SK-N-SH treated with all-trans-retinoic acid at 6 μM for 48 hours (cell line): ENCODE data around the gene IFNB1.

Source experiments
- ATAC-seq: fragments of 200-7000 bp; cut with Tn5 transposase; 3 replicates; pipeline ENCODE4 v1.9.1; 2020; ENCODE audit warnings: mild to moderate bottlenecking, moderate library complexity
- ARNTL ChIP-seq: fragments of 450-650 bp; formaldehyde crosslinking; IDR thresholded peaks from 2 replicates; pipeline ENCODE4 v1.5.0; 2020; ENCODE audit warnings: low read depth, mild to moderate bottlenecking, moderate library complexity, borderline replicate concordance
- CSDC2 ChIP-seq: fragments of 250-450 bp; sonication (Bioruptor Pico); IDR thresholded peaks from 2 replicates; pipeline ENCODE4 v1.5.0; 2020; ENCODE audit warnings: mild to moderate bottlenecking, moderate library complexity
- CSRNP3 ChIP-seq: fragments of 250-450 bp; sonication (Bioruptor Pico); IDR thresholded peaks from 2 replicates; pipeline ENCODE4 v1.5.1; 2021; ENCODE audit warnings: mild to moderate bottlenecking, moderate library complexity
- ESRRG ChIP-seq: fragments of 250-450 bp; sonication (Bioruptor Pico); IDR thresholded peaks from 2 replicates; pipeline ENCODE4 v1.6.1; 2021; ENCODE audit warnings: mild to moderate bottlenecking
- GLIS3 ChIP-seq: fragments of 250-450 bp; sonication (Bioruptor Pico); IDR thresholded peaks from 2 replicates; pipeline ENCODE4 v1.5.0; 2020; ENCODE audit warnings: mild to moderate bottlenecking, moderate library complexity
- ISL1 ChIP-seq: fragments of 250-450 bp; sonication (Bioruptor Pico); IDR thresholded peaks from 2 replicates; pipeline ENCODE4 v2.1.2; 2022; ENCODE audit warnings: mild to moderate bottlenecking, moderate library complexity
- OSR1 ChIP-seq: fragments of 250-450 bp; sonication (Bioruptor Pico); IDR thresholded peaks from 2 replicates; pipeline ENCODE4 v1.8.0; 2022; ENCODE audit warnings: moderate library complexity, mild to moderate bottlenecking, inconsistent platforms
- PATZ1 ChIP-seq: fragments of 250-450 bp; sonication (Bioruptor Pico); IDR thresholded peaks from 2 replicates; pipeline ENCODE4 v1.8.0; 2020; ENCODE audit warnings: mild to moderate bottlenecking, moderate library complexity, borderline replicate concordance
- PPARA ChIP-seq: fragments of 250-450 bp; sonication (Bioruptor Pico); IDR thresholded peaks from 2 replicates; pipeline ENCODE4 v1.5.0; 2020; ENCODE audit warnings: mild to moderate bottlenecking, borderline replicate concordance
- RARB ChIP-seq: fragments of 250-450 bp; sonication (Bioruptor Pico); IDR thresholded peaks from 2 replicates; pipeline ENCODE4 v1.8.0; 2021; ENCODE audit warnings: mild to moderate bottlenecking, moderate library complexity
- TCF4 ChIP-seq: fragments of 250-450 bp; sonication (Bioruptor Pico); IDR thresholded peaks from 2 replicates; pipeline ENCODE4 v1.8.0; 2021; ENCODE audit warnings: mild to moderate bottlenecking, moderate library complexity, borderline replicate concordance
- TOX ChIP-seq: fragments of 250-450 bp; sonication (Bioruptor Pico); IDR thresholded peaks from 2 replicates; pipeline ENCODE4 v1.8.0; 2021; ENCODE audit warnings: mild to moderate bottlenecking, moderate library complexity, borderline replicate concordance
- TSHZ2 ChIP-seq: fragments of 250-450 bp; sonication (Bioruptor Pico); IDR thresholded peaks from 2 replicates; pipeline ENCODE4 v1.5.0; 2020; ENCODE audit warnings: mild to moderate bottlenecking, moderate library complexity
- ZC3H10 ChIP-seq: fragments of 250-450 bp; sonication (Bioruptor Pico); IDR thresholded peaks from 2 replicates; pipeline ENCODE4 v1.5.1; 2021; ENCODE audit warnings: mild to moderate bottlenecking, moderate library complexity
- ZFP3 ChIP-seq: fragments of 250-450 bp; sonication (Bioruptor Pico); IDR thresholded peaks from 2 replicates; pipeline ENCODE4 v1.5.0; 2020; ENCODE audit warnings: mild to moderate bottlenecking, moderate library complexity
- ZFP30 ChIP-seq: fragments of 450-650 bp; formaldehyde crosslinking; IDR thresholded peaks from 2 replicates; pipeline ENCODE4 v1.5.0; 2022; ENCODE audit warnings: mild to moderate bottlenecking, moderate library complexity
- ZNF565 ChIP-seq: fragments of 450-650 bp; formaldehyde crosslinking; conservative IDR thresholded peaks from 2 replicates; pipeline ENCODE4 v1.5.0; 2020; ENCODE audit warnings: low read depth, mild to moderate bottlenecking, moderate library complexity
- ZNF70 ChIP-seq: fragments of 450-650 bp; formaldehyde crosslinking; IDR thresholded peaks from 2 replicates; pipeline ENCODE4 v1.5.0; 2020; ENCODE audit warnings: mild to moderate bottlenecking, moderate library complexity
- ZNF8 ChIP-seq: fragments of 450-650 bp; formaldehyde crosslinking; IDR thresholded peaks from 2 replicates; pipeline ENCODE4 v1.5.0; 2020; ENCODE audit warnings: mild to moderate bottlenecking, moderate library complexity
- TF ChIP-seq, protein P1 (sequence below): fragments of 250-450 bp; sonication (Bioruptor Pico); IDR thresholded peaks from 2 replicates; pipeline ENCODE4 v1.5.1; 2020; ENCODE audit warnings: low read depth, mild to moderate bottlenecking, moderate library complexity
- TF ChIP-seq, protein P2 (sequence below): fragments of 250-450 bp; sonication (Bioruptor Pico); IDR thresholded peaks from 2 replicates; pipeline ENCODE4 v1.8.0; 2021; ENCODE audit warnings: low read depth, mild to moderate bottlenecking, moderate library complexity, borderline replicate concordance

Gene IFNB1

DNA sequence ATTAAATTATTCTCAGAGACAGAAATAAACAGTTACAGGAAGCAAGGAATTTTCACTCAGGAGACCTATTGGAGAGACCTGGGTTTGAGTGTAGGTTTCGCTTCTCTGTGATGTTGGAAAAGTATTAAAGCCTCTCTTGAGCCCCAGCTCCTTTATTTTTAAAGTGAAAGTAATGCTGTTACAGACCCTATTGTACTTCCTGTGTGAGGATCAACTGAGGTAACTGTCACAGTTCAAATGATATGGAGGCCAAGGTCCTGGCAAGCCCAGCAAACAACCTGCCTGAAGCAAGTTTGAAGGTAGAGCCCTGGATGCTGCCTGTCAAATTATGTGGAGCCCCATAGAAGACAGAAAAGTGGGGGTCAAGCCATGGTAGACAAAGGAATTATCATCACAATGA, 38.4 kb downstream of the IFNB1 start:
- ATAC-seq: no peak

DNA sequence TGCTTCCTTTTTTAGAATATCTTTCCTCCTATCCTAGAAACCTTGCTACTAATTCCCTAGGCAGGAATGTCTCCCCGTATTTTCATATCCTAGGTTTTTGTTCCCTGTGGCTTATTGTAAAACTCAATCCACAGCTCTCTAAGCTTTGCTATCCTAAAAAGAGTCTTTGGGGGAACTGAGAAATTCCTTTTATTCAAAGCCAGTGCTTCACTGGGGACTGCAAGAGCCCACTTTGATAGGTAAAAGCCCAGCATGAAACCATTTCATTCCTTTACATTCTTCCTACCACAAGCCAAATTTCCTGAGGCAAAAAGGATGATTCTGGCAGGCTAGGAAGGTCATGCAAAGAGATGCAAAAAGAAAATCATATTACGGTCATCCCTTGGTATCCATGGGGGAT, 40.5 kb downstream of the IFNB1 start:
- no peak for ATAC-seq
- TF ChIP-seq TOX (CRISPR knock-in tag) (no peak), CSRNP3 (CRISPR knock-in tag) (no peak), ARNTL (CRISPR knock-in tag) (no peak), ZNF70 (CRISPR knock-in tag) (no peak), ZC3H10 (CRISPR knock-in tag) (no peak), ZFP3 (CRISPR knock-in tag) (no peak), RARB (CRISPR knock-in tag) (no peak), ZNF565 (no peak), ESRRG (CRISPR knock-in tag) (no peak), ZNF8 (CRISPR knock-in tag) (no peak), TSHZ2 (no peak), PATZ1 (CRISPR knock-in tag) (no peak), ZFP30 (CRISPR knock-in tag) (no peak), PPARA (CRISPR knock-in tag) (no peak), ISL1 (CRISPR knock-in tag) (no peak), CSDC2 (no peak), GLIS3 (CRISPR knock-in tag) (no peak), TCF4 (CRISPR knock-in tag) (no peak)
- TF ChIP-seq, protein P1, sequence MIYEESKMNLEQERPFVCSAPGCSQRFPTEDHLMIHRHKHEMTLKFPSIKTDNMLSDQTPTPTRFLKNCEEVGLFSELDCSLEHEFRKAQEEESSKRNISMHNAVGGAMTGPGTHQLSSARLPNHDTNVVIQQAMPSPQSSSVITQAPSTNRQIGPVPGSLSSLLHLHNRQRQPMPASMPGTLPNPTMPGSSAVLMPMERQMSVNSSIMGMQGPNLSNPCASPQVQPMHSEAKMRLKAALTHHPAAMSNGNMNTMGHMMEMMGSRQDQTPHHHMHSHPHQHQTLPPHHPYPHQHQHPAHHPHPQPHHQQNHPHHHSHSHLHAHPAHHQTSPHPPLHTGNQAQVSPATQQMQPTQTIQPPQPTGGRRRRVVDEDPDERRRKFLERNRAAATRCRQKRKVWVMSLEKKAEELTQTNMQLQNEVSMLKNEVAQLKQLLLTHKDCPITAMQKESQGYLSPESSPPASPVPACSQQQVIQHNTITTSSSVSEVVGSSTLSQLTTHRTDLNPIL: no peak
- TF ChIP-seq, protein P2, sequence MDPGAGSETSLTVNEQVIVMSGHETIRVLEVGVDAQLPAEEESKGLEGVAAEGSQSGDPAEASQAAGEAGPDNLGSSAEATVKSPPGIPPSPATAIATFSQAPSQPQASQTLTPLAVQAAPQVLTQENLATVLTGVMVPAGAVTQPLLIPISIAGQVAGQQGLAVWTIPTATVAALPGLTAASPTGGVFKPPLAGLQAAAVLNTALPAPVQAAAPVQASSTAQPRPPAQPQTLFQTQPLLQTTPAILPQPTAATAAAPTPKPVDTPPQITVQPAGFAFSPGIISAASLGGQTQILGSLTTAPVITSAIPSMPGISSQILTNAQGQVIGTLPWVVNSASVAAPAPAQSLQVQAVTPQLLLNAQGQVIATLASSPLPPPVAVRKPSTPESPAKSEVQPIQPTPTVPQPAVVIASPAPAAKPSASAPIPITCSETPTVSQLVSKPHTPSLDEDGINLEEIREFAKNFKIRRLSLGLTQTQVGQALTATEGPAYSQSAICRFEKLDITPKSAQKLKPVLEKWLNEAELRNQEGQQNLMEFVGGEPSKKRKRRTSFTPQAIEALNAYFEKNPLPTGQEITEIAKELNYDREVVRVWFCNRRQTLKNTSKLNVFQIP (CRISPR knock-in tag): no peak

More for the DNA sequence above, 38.4 kb downstream of the IFNB1 start:
- TF ChIP-seq PPARA (CRISPR knock-in tag) (no peak), ZNF70 (CRISPR knock-in tag) (no peak)
- TF ChIP-seq, all 23 proteins: peak for 0

DNA sequence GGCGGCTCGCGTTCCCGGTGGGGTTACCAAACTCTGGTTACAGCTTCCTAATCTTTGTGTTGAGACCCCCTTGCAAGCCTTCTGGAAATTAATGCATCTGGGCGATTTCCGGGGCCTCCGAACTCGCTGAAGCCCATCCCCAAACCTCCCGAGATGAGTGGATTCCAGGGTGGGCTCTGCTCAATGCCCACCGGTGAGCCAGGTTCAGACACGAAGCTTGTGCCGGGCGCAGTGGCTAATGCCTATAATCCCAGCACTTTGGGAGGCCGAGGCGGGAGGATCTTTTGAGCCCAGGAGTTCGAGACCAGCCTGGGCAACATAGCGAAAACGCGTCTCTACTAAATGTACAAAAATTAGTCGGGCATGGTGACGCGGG, 45.9 kb downstream of the IFNB1 start:
- no peak for TF ChIP-seq ZFP3 (CRISPR knock-in tag)
- no peak for TF ChIP-seq ISL1 (CRISPR knock-in tag)
- no peak for TF ChIP-seq CSRNP3 (CRISPR knock-in tag)
- no peak for TF ChIP-seq TSHZ2
- TF ChIP-seq OSR1 (CRISPR knock-in tag): no peak
- no peak for TF ChIP-seq RARB (CRISPR knock-in tag)
- no peak for TF ChIP-seq ARNTL (CRISPR knock-in tag)
- TF ChIP-seq, protein P2 (CRISPR knock-in tag): no peak
- TF ChIP-seq ESRRG (CRISPR knock-in tag): no peak
- no peak for ATAC-seq
